ENCODE measurements around the gene PTPRH. TPM values are rescaled to one million over a fixed set of nuclear protein-coding genes. Genes with fewer than 3 reads are reported as not detected.

The PTPRH gene
- total and polyA plus RNA-seq, 3 experiments from 2014 or later: not detected

DNA sequence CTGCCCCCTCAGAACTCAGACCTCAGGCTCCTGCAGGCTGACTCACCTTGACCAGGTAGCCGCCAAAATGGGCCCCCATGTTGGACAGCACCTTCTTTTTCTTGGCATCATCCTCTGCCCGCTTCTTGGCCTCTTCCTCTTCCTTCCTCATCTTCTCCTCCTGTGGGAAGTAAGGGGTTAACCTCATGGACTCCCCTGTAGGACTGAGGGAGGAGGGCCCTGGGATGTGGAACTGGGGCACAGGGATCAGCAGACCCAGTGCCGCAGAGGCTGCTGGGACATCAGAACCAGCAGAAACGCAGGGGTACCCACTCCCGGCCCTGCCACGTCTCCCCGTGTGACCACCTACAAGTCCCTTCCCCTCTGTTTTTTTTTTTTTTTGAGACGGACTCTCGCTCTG lies 71.4 kb downstream of the PTPRH start:
- H3K4me3 ChIP-seq (ENCODE audit: low read length): no peak overlapping the region
- H3K36me3 Mint-ChIP-seq: no peaks in the 10 kb centered on the region
- DNase-seq: no peak
- H3K27ac Mint-ChIP-seq: no peak overlapping the region
- no peaks in the 10 kb centered on the region for H3K9me3 Mint-ChIP-seq
- H3K27ac ChIP-seq (ENCODE audit: low read depth, low read length): no peak overlapping the region
- H3K36me3 ChIP-seq (ENCODE audit: insufficient read depth, low read length): no peaks in the 10 kb centered on the region
- H3K4me1 ChIP-seq (ENCODE audit: insufficient read depth, low read length): no peaks in the 10 kb centered on the region
- no peak overlapping the region for H3K4me3 Mint-ChIP-seq
- peaks cover 0 to 5% (median 0%) of the 10 kb centered on the region in 3 donors for H3K4me1 Mint-ChIP-seq
- POLR2A ChIA-PET: no interaction called here
- CTCF ChIA-PET: no interaction called here
- peaks cover 12% of the 10 kb centered on the region for H3K27me3 ChIP-seq (ENCODE audit: insufficient read depth, low read length, poor library complexity, severe bottlenecking)
- peaks cover 38 to 47% of the 10 kb centered on the region in 2 donors for H3K27me3 Mint-ChIP-seq
- no peaks in the 10 kb centered on the region for H3K9me3 ChIP-seq (ENCODE audit: low read length)

DNA sequence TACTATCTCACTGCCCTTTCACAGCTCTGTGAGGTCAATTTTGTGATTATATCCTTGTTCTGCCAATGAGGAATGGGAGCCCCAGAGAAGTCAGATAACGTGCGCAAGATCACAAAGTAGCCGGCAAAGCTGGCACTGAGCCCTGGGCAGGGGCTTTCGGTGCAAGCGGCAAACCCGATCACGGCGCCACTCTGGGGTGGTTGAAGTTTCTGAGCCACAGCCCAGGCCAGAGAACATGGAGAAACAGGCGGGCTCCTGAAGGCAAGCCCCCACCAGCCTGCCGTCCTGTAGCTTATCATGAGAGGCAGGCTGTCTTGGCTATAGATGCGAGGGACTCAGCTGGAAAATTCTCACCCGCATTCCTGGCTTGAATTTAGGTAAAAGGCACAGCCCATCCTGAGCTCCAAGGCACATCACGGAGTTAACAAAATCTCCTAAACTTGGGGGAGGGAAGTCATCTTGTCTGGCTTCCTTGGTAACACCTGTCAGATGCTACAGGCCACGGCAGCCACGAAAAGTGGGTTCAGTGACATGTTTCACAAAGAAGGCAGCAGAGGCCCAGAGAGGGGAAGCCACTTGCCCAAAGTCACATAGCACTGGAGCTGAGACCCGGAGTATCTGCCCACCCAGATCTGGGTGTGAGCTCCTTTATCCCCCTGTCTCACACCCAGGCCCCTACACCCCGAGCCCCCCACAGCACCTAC lies 72.8 kb downstream of the PTPRH start:
- CTCF ChIA-PET: interaction anchor here (1.5 kb wide), 1 partner anchor 368 kb away, joined by 8 read pairs; no protein-coding TSS in a partner anchor

DNA sequence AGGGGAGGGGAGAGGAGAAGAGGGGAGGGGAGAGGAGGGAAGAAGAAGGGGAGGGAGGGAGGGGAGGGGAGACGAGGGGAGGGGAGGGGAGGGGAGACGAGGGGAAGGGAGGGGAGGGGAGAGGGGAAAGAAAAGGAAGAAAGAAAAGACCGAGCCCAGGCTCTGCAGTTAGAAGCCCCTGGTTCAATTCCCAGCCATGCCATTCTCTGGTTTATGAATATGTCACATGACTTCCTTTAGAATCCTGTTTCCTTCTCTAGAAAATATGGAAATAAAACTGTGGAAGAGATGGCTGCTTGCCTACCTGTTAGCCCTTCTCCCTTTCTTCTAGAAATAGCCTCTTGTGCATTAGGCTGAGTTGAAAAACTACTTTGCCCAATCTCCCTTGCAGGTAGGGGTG lies 74.6 kb downstream of the PTPRH start:
- Histone ChIP-seq H3K27ac (ENCODE audit: low read depth, low read length) (no peak overlapping the region), H3K4me1 (ENCODE audit: insufficient read depth, low read length) (no peaks in the 10 kb centered on the region), H3K36me3 (ENCODE audit: insufficient read depth, low read length) (no peaks in the 10 kb centered on the region), H3K4me3 (ENCODE audit: low read length) (no peak overlapping the region), H3K9me3 (ENCODE audit: low read length) (no peaks in the 10 kb centered on the region), H3K27me3 (ENCODE audit: insufficient read depth, low read length, poor library complexity, severe bottlenecking) (no peaks in the 10 kb centered on the region)
- DNase-seq: no peak
- Mint-ChIP-seq H3K27ac (no peak overlapping the region), H3K4me3 (no peak overlapping the region), H3K4me1 (no peaks in the 10 kb centered on the region), H3K36me3 (no peaks in the 10 kb centered on the region), H3K27me3 (peaks cover 35 to 58% of the 10 kb centered on the region in 2 donors), H3K9me3 (no peaks in the 10 kb centered on the region)
- ChIA-PET CTCF (interaction anchor here (1.4 kb wide), 1 partner anchor 283 kb away, joined by 3 read pairs; no protein-coding TSS in a partner anchor), POLR2A (no interaction called here)

More for the DNA sequence above, 72.8 kb downstream of the PTPRH start:
- Mint-ChIP-seq H3K4me1 (peaks cover 0 to 5% (median 0%) of the 10 kb centered on the region in 3 donors), H3K4me3 (no peak overlapping the region), H3K27me3 (peaks cover 36 to 56% of the 10 kb centered on the region in 2 donors), H3K36me3 (no peaks in the 10 kb centered on the region), H3K9me3 (no peaks in the 10 kb centered on the region), H3K27ac (no peak overlapping the region)
- H3K9me3 ChIP-seq (ENCODE audit: low read length): no peaks in the 10 kb centered on the region
- H3K4me3 ChIP-seq (ENCODE audit: low read length): no peak overlapping the region
- H3K4me1 ChIP-seq (ENCODE audit: insufficient read depth, low read length): no peaks in the 10 kb centered on the region
- POLR2A ChIA-PET: no interaction called here
- H3K27me3 ChIP-seq (ENCODE audit: insufficient read depth, low read length, poor library complexity, severe bottlenecking): peaks cover 8% of the 10 kb centered on the region
- H3K27ac ChIP-seq (ENCODE audit: low read depth, low read length): no peak overlapping the region
- no peak for DNase-seq
- H3K36me3 ChIP-seq (ENCODE audit: insufficient read depth, low read length): no peaks in the 10 kb centered on the region

DNA sequence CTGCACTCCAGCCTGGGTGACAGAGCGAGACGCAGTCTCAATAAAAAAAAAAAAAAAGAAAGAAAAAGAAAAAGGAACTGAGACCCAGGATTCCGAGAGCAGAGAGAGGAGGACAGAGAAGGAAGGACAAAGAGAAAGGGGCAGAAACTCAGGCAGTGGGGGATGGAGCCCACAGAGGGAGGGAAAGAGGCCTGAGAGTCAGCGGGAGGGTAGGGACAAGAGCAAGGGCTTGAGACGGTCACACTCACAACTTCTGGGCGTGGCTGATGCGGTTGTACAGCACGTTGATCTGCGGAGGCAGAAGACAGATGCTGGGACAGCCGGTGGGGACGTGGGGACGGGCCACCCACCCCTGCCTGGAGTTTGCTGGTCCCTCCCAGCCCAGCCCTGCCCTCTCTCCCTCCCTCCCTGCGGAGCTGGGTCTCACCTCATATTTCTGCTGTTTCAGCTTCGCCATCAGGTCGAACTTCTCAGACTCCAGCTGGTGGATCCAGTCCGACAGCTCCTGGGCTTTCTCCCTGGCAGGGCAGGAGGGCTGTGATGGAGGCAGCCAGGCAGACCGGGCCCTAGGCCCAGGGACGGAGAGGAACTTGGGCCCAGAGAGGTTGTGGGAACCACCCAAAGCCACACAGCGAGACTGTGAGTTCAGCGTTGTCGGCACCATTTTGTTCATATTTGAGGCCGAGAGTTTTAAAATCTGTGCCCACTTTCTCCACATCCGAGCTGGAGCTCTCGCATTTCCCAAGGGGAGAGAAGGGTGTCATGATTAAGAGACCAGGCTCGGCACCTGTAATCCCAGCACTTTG lies 75.5 kb downstream of the PTPRH start:
- H3K4me3 Mint-ChIP-seq: no peak overlapping the region
- DNase-seq: no peak
- peaks cover 32 to 60% of the 10 kb centered on the region in 2 donors for H3K27me3 Mint-ChIP-seq
- H3K4me1 Mint-ChIP-seq: no peaks in the 10 kb centered on the region
- CTCF ChIA-PET: no interaction called here
- no peak overlapping the region for H3K27ac ChIP-seq (ENCODE audit: low read depth, low read length)
- no peaks in the 10 kb centered on the region for H3K9me3 Mint-ChIP-seq
- H3K9me3 ChIP-seq (ENCODE audit: low read length): no peaks in the 10 kb centered on the region
- no peaks in the 10 kb centered on the region for H3K36me3 Mint-ChIP-seq
- no peaks in the 10 kb centered on the region for H3K36me3 ChIP-seq (ENCODE audit: insufficient read depth, low read length)
- no peak overlapping the region for H3K27ac Mint-ChIP-seq
- no peak overlapping the region for H3K4me3 ChIP-seq (ENCODE audit: low read length)
- no peaks in the 10 kb centered on the region for H3K27me3 ChIP-seq (ENCODE audit: insufficient read depth, low read length, poor library complexity, severe bottlenecking)
- POLR2A ChIA-PET: interaction anchor here (0.7 kb wide), 1 partner anchor 328 kb away, joined by 5 read pairs; the partner anchor contains the start of gene ISOC2
- no peaks in the 10 kb centered on the region for H3K4me1 ChIP-seq (ENCODE audit: insufficient read depth, low read length)

DNA sequence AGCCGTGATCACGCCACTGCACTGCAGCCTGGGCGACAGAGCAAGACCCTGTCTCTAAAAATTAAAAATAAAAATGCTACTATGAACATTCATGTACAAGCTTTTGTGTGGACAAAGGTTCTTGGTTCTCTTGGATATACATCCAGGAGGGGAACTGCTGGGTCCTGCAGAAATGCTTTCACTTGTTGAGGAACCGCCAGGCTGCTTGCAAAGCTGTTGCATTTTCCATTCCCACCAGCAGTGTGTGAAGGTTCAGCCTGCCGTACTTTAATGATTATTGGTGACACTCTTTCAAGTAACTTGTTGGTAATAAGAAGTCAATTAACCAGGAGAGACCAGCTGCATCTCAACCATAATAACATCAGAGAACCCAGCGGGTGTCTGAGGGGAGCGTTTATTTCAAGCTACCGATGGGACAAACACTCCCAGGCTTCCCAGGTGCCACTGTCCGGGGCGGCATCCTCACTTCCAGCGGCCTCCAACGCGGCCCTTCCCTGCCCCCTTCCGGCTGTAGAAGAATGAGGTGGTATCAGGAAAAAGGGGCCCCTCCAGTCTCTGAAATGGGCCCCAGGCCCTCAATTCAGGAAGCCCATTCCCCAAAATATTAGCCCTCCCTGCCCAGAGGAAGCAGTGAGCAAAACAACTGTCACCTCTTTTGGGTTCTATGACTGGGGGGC lies 76.7 kb downstream of the PTPRH start:
- H3K4me1 ChIP-seq (ENCODE audit: insufficient read depth, low read length): no peaks in the 10 kb centered on the region
- no peak overlapping the region for H3K4me3 ChIP-seq (ENCODE audit: low read length)
- Mint-ChIP-seq H3K27me3 (peaks cover 33 to 60% of the 10 kb centered on the region in 2 donors), H3K27ac (no peak overlapping the region), H3K4me1 (no peaks in the 10 kb centered on the region), H3K9me3 (no peaks in the 10 kb centered on the region), H3K36me3 (no peaks in the 10 kb centered on the region), H3K4me3 (no peak overlapping the region)
- no peaks in the 10 kb centered on the region for H3K27me3 ChIP-seq (ENCODE audit: insufficient read depth, low read length, poor library complexity, severe bottlenecking)
- H3K27ac ChIP-seq (ENCODE audit: low read depth, low read length): no peak overlapping the region
- no peaks in the 10 kb centered on the region for H3K36me3 ChIP-seq (ENCODE audit: insufficient read depth, low read length)
- POLR2A ChIA-PET: no interaction called here
- no peaks in the 10 kb centered on the region for H3K9me3 ChIP-seq (ENCODE audit: low read length)
- DNase-seq: no peak
- CTCF ChIA-PET: interaction anchor here (1.2 kb wide), 1 partner anchor 9 kb away, joined by 4 read pairs; no protein-coding TSS in a partner anchor

DNA sequence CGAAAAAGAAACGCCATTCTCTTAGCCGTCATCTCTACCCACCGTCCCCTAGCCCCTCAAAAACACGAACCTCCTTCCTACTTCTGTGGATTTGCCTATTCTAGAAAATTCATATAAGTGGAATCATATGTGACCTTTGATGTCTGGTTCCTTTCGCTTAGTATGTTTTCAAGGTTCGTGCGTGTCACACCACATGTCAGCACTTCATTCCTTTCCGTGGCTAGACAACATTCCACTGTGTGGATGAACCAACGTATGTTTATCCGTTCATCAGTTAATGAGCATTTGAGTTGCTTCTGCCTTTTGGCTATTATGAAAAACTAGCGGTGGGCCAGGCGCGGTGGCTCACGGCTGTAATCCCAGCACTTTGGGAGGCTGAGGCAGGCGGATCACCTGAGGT lies 77.9 kb downstream of the PTPRH start:
- no peaks in the 10 kb centered on the region for H3K27me3 ChIP-seq (ENCODE audit: insufficient read depth, low read length, poor library complexity, severe bottlenecking)
- peaks cover 0 to 3% (median 0%) of the 10 kb centered on the region in 3 donors for H3K36me3 Mint-ChIP-seq
- no peak overlapping the region for H3K4me3 ChIP-seq (ENCODE audit: low read length)
- ChIA-PET CTCF (interaction anchor here (1.2 kb wide), 1 partner anchor 10 kb away, joined by 4 read pairs; no protein-coding TSS in a partner anchor), POLR2A (no interaction called here)
- no peaks in the 10 kb centered on the region for H3K9me3 Mint-ChIP-seq
- no peaks in the 10 kb centered on the region for H3K4me1 Mint-ChIP-seq
- H3K9me3 ChIP-seq (ENCODE audit: low read length): no peaks in the 10 kb centered on the region
- H3K27me3 Mint-ChIP-seq: peaks cover 31 to 64% of the 10 kb centered on the region in 2 donors
- H3K27ac Mint-ChIP-seq: no peak overlapping the region
- H3K36me3 ChIP-seq (ENCODE audit: insufficient read depth, low read length): no peaks in the 10 kb centered on the region
- H3K27ac ChIP-seq (ENCODE audit: low read depth, low read length): no peak overlapping the region
- H3K4me3 Mint-ChIP-seq: no peak overlapping the region
- no peak for DNase-seq
- no peaks in the 10 kb centered on the region for H3K4me1 ChIP-seq (ENCODE audit: insufficient read depth, low read length)
